NB4 (cell line): ENCODE measurements around the gene HDGFL2.

Experiments used
- CTCF ChIP-seq: IDR thresholded peaks from one replicate; pipeline ENCODE4 v1.5.1; 2012; ENCODE audit warnings: low read depth, low read length
- MAX ChIP-seq: IDR thresholded peaks from 2 replicates; pipeline ENCODE4 v1.6.1; 2011; ENCODE audit warnings: low read depth, low read length

GRCh38 chr19:4464815-4465581, 7.1 kb upstream of the HDGFL2 start:
- TF ChIP-seq MAX = no peak
- no peak for TF ChIP-seq CTCF
